Measurements from ENCODE around the gene DPEP2NB.
"Not testable (repeated sequence)": the region's sequence is repeated elsewhere in the genome, so short reads cannot be mapped to it uniquely, and the experiment has no call there.

- not testable (repeated sequence) for TF ChIP-seq CTCF (conservative IDR thresholded peaks at IDR 0.05 in 1 of 2, IDR thresholded peaks at IDR 0.05 in 1 of 2; ENCODE audit: low read depth in 1 of 2, low read length in 2 of 2); EZH2 (IDR thresholded peaks at IDR 0.05; ENCODE audit: low read length, missing control alignments)
Observed at GRCh38 chr16:67994040-67994408, 21.7 kb downstream of the DPEP2NB start.
